PFSK-1 (cell line): ENCODE results near the gene SORBS1.

ENCODE experiments used
- FOXP2 ChIP-seq: optimal IDR thresholded peaks from 2 replicates; pipeline ENCODE3; 2011; ENCODE audit warnings: borderline replicate concordance, control low read depth, inconsistent platforms; ENCODE audit not compliant: insufficient read depth; ENCODE audit errors: extremely low read length, extremely low read depth
- POLR2AphosphoS5 ChIP-seq: IDR thresholded peaks from 2 replicates; pipeline ENCODE4 v1.6.1; 2012; ENCODE audit warnings: low read depth, mild to moderate bottlenecking, control low read depth, low read length, moderate library complexity
- SIN3A ChIP-seq: IDR thresholded peaks from 2 replicates; pipeline ENCODE4 v1.6.1; 2012; ENCODE audit warnings: mild to moderate bottlenecking, low read length, moderate library complexity, borderline replicate concordance; ENCODE audit not compliant: insufficient read depth
- TAF1 ChIP-seq: IDR thresholded peaks from 2 replicates; pipeline ENCODE4 v1.6.1; 2012; ENCODE audit warnings: low read length, control low read depth, borderline replicate concordance; ENCODE audit not compliant: insufficient read depth
- TF ChIP-seq, protein P1 (sequence below), 2 experiments: IDR thresholded peaks; 2 replicates each; pipeline versions ENCODE4 v1.6.1 to v1.8.0; 2011 to 2012; ENCODE audit warnings: low read depth in 2 of 2, low read length in 2 of 2, control low read depth in 1 of 2, inconsistent platforms in 1 of 2, mild to moderate bottlenecking in 1 of 2, moderate library complexity in 1 of 2; ENCODE audit not compliant: insufficient read depth in 1 of 2

Gene SORBS1

DNA sequence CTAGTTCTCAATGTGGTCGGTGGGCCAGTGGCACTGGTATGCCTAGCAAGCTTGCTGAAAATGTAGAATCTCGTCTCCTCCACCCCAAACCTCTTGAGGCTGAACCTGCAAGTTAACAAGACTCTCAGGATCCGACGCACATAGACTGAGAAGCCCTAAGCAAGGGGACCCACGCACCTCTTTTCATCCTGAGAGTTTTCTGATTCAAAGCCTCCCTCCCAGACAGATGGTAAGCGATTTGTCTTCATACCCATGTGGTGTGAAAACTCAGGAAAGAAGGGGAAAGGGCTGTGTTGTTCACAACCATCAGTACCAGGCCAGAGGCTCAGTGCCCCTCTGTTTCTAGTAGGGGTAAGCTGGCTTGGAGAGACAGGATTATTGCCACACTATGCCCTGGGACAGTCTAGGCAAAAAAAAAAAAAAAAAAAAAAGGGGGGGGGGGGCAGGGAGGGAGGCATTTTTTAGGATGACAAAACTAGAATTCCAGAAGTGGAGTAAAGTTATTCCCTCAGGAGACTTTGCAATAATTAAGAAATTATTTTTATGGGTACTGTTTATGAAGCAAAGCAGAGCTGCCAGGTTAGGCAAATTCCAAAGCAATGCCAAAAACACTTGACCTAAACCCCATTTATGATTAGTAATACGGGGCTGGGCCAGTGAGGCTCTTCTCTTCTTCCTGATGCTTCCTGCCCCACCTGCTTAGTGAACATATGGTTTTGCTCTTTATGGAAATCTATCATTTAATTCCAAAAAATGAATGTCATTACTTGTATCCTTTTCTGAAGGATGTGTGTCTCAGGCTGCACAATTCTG lies 152.8 kb downstream of the SORBS1 start:
- TF ChIP-seq, protein P1, sequence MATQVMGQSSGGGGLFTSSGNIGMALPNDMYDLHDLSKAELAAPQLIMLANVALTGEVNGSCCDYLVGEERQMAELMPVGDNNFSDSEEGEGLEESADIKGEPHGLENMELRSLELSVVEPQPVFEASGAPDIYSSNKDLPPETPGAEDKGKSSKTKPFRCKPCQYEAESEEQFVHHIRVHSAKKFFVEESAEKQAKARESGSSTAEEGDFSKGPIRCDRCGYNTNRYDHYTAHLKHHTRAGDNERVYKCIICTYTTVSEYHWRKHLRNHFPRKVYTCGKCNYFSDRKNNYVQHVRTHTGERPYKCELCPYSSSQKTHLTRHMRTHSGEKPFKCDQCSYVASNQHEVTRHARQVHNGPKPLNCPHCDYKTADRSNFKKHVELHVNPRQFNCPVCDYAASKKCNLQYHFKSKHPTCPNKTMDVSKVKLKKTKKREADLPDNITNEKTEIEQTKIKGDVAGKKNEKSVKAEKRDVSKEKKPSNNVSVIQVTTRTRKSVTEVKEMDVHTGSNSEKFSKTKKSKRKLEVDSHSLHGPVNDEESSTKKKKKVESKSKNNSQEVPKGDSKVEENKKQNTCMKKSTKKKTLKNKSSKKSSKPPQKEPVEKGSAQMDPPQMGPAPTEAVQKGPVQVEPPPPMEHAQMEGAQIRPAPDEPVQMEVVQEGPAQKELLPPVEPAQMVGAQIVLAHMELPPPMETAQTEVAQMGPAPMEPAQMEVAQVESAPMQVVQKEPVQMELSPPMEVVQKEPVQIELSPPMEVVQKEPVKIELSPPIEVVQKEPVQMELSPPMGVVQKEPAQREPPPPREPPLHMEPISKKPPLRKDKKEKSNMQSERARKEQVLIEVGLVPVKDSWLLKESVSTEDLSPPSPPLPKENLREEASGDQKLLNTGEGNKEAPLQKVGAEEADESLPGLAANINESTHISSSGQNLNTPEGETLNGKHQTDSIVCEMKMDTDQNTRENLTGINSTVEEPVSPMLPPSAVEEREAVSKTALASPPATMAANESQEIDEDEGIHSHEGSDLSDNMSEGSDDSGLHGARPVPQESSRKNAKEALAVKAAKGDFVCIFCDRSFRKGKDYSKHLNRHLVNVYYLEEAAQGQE (IDR thresholded peaks at IDR 0.05; ENCODE audit: insufficient read depth in 1 of 2, low read depth in 2 of 2, low read length in 2 of 2): no peak
- no peak for TF ChIP-seq SIN3A
- TF ChIP-seq POLR2AphosphoS5: no peak
- TF ChIP-seq FOXP2: no peak
- no peak for TF ChIP-seq TAF1

DNA sequence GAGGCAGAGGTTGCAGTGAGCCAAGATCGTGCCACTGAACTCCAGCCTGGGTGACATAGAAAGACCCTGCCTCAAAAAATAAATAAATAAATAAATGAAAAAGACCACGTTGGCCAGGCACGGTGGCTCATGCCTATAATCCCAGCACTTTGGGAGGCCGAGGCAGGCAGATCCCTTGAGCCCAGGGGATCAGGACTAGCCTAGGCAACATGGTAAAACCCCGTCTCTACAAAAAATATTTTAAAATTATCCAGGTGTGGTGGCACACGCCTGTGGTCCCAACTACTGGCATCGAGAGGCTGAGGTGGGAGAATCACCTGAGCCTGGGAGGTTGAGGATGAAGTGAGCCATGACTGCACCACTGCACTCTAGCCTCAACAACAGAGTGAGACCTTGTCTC lies 153.6 kb downstream of the SORBS1 start:
- TF ChIP-seq TAF1 (no peak), FOXP2 (no peak), POLR2AphosphoS5 (no peak), SIN3A (no peak)
- TF ChIP-seq, protein P1 (IDR thresholded peaks at IDR 0.05; ENCODE audit: insufficient read depth in 1 of 2, low read depth in 2 of 2, low read length in 2 of 2): no peak

DNA sequence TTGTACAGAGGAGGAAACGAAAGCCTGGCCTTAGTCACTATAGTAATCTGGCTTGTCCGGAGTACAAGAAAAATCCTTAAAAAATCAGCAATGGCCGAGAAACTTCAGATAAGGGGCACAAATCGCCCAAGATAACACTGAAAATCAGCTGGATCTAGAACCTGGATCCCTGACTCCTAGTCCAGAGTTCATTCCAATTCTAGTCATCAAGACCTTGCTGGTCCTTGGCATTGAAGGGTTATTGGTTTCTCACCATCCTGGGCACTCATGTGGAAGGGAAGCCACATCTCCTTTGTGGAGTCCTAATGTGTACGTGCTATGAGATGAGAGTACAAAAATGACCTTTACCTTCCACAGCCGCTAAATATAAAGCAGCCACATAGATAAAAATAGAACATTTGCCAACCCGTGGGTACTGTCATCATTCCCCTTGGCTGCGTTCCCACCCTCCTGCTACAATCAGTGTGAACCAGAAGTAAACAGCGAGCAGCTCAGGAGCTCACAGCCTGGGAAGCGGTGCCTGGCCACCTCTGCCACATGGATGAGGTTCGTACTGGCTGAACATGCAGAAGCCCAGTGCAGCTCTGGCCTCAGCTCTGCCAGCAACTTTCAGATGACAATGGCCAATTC lies 154.4 kb downstream of the SORBS1 start:
- TF ChIP-seq POLR2AphosphoS5 (no peak), FOXP2 (no peak), TAF1 (no peak), SIN3A (no peak)
- TF ChIP-seq, protein P1 (IDR thresholded peaks at IDR 0.05; ENCODE audit: insufficient read depth in 1 of 2, low read depth in 2 of 2, low read length in 2 of 2): no peak

DNA sequence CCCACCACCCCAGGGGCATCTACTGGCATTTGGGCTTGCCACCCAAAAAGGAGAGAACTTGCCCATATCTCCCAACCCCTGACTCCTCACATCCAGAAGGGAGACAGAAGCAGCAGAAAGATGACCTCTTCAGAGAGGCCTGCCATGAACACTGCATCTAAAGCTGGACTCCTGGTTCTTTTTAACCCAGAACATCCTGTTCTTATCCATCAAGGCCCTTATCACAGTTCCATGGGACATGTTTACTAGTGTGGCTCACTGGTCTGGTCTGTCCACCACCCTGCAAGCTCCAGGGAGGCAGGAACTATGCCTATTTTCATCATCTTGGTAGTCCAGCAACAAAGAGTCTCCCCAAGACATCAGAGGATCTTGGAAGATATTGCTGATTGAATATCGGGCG lies 155.5 kb downstream of the SORBS1 start:
- no peak for TF ChIP-seq POLR2AphosphoS5
- TF ChIP-seq FOXP2: no peak
- TF ChIP-seq SIN3A: no peak
- no peak for TF ChIP-seq TAF1

DNA sequence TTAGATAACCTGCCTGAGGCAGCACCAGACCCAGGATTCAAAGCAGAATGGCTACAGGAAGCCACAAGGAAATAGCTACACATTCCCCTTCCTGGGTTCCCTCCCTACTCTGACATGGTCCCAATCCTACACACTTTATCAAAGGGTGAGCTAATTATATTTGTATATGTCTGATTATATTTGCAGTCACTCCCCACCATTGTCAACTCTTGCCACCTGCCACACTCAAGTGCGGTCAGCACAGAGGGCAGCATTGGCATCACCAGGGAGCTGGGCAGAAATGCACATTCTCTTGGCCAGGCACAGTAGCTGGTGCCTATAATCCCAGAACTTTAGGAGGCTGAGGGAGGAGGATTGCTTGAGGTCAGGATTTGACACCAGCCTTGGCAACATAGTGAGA lies 156.3 kb downstream of the SORBS1 start:
- TF ChIP-seq TAF1: no peak
- TF ChIP-seq SIN3A: no peak
- TF ChIP-seq FOXP2: no peak
- TF ChIP-seq POLR2AphosphoS5: no peak
- TF ChIP-seq, protein P1 (IDR thresholded peaks at IDR 0.05; ENCODE audit: insufficient read depth in 1 of 2, low read depth in 2 of 2, low read length in 2 of 2): no peak
